Stimulated activated CD8-positive, alpha-beta memory T cell treated with anti-CD3 and anti-CD28 coated beads, Interleukin-12 subunit alpha, Interleukin-12 subunit beta, amount 100 ng/mL, for 4 hours (primary cell): ENCODE measurements around the gene ALCAM.

Experiments
- DNase-seq: peaks from one replicate; pipeline ENCODE4 v3.0.0-alpha.2; 2020; ENCODE audit warnings: low read depth

ALCAM gene

DNA sequence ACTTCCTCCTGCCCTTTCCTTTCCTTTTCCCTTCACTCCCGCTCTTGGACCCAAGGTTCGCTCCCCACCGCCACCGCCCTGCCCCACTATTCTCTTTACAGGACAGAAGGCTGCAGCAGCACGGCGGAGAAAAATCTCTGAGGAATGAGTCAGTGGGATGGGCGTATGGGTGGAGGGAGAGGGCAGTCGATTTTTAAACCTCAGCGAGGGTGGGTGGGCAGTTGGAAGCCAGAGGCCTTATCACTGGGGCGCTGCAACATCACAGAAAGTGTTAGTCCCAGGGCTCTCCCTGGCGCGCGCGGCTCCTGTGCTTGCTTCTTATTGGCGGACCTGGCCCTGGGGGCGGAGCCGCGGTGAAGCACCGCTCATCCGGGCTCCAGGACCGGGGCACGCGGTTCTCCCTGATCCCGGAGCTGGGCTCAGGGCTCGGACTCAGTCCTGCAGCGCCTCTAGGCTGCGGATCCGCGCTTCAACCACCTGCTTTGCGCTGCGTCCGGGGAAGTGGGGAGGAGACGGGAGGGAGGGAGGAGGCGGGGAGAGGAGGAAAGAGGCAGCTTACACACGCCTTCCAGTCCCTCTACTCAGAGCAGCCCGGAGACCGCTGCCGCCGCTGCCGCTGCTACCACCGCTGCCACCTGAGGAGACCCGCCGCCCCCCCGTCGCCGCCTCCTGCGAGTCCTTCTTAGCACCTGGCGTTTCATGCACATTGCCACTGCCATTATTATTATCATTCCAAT, at the start of gene ALCAM:
TSS of gene ALCAM (plus strand) at position 584 of the 737 bp plus-strand sequence.
- DNase-seq: peak; percentile 66

DNA sequence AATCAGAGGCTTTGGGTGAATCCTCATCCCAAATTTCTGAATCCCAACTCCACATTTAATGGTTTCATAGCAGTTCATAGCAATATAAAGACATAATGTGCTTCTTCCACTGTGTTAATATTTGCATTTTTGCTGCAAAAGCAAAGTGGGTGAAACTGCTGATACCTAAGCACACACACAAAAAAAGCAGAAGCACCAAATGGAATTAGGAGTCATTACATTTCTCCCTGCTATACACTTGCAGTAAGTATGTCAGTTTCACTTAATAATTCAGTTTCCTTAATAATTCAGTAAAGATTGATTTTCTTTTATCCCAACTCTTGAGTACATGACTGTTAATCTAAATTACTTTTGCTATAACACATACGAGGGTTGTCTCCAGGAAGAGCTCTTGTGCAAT, 48.9 kb upstream of the ALCAM start:
- no peak for DNase-seq

DNA sequence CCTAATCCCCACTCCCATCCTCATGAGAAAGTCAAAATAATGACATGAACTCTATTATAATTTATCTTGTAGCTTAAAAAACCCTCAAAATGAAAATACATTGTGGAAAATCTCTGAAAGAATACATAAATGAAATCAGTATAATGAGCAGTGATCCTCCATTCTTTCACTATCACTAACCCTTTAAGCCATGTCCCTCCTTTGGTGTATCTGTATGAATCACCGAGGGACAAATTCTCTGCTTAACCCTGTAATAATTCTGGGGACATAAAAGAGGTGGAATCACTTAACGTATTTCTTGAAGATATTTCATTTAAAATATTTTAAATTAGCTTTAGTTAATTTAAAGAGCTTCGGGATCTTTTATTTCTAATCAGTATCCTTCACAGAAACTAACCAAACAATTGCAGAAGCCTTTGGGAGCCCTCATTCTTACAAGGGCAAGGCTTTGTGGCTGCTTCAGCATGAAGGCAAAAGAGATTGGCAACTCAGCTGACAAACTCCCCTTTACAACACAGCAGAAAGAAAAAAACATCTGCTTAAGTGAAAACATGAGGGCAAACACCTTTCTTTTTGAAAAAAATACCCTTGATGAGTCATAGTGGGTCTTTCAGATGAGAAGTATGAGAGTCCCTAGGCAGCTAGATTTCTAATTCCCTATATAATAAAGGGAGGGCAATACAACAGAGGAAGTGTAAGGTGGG, 44.0 kb upstream of the ALCAM start:
- DNase-seq: no peak

DNA sequence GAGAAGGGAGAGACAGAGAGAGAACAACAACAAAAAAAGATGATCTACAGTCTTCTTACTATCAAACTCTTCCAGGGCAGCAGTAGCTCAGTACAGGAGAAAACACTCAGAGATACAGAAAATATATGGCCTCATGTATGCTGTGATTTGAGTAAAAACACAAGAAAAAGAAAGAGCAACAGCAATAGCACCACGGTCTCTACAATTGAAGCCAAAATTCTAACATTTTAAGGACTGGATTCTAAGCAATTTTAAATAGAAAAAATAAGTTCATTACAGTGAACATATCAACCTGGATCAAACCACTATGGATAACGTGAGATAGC, 43.5 kb upstream of the ALCAM start:
- no peak for DNase-seq

DNA sequence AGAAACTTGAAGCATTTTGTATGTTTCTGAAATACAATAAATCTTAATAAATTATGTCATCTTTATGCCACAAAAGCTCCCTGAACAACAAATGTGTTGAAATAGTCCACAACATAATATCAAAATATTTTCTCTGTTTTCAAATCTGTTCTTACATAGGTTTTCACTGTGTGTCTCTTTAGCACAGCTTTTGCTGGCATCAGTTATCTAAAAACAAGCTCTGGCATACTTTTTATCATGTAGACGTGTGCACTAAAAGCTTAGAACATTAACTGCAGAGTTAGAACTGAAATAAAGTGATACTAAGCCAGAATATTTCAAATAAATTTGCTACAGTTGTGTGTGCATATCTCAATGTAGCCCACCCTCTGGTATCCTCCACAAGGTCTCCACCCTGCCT, 41.8 kb upstream of the ALCAM start:
- no peak for DNase-seq

DNA sequence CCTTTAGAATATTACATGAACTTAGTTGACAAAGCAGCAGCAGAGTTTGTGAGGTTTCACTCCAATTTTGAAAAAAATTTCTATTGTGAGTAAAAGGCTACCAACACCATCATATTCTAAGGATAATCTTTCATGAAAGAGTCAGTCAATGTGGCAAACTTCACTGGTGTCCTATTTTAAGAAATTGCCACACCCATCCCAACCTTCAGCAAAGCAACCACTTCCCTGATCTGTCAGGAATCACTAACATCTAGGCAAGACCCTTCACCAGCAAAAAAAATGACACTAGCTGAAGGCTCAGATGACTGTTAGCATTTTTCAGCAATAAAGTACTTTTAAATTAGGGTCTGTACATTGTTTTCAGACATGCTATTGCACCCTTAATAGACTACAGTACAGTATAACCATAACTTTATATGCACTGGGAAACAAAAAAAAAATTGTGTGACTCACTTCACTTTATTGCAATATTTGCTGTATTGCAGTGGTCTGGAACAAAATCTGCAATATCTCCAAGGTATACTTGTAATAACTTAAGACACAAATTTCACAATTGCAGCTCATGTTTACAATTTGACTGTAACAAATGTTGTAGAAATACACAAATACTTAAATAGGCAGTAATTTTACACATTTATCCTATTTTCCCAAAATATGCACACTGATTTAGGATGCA, 38.9 kb upstream of the ALCAM start:
- no peak for DNase-seq

DNA sequence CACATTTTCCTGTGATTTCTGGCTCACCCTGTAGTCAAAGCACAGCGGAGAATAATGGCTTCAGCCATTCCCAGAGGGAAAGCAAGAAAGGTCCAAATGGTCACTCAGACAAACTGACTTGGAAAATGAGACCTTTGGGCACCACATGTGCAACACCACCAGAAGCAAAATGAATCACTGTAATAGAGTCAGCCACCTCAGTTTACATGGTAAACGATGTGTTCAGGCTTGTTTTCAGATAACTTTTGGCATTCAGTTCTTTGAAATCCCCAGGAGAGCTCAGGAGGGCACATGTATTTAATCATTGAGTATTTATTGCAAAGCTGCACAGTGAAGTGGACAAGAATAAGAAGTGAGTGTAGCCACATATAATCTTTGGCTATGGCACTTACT, 38.4 kb upstream of the ALCAM start:
- no peak for DNase-seq

DNA sequence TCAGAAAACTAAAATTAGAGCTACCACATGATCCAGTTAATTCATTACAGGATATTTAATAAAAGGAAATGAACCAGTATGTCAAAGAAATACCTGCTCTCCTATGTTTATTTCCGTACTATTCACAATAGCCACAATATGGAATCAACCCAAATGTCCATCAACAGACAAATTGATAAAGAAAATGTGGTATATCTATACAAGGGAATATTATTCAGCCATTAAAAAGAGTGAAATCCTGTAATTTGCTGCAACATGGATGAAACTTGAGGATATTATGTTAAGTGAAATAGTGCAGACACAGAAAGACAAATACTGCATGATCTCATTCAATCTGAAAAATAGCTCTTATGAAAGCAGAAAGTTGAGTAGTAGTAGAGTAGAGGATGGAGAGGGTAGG, 33.7 kb upstream of the ALCAM start:
- no peak for DNase-seq

DNA sequence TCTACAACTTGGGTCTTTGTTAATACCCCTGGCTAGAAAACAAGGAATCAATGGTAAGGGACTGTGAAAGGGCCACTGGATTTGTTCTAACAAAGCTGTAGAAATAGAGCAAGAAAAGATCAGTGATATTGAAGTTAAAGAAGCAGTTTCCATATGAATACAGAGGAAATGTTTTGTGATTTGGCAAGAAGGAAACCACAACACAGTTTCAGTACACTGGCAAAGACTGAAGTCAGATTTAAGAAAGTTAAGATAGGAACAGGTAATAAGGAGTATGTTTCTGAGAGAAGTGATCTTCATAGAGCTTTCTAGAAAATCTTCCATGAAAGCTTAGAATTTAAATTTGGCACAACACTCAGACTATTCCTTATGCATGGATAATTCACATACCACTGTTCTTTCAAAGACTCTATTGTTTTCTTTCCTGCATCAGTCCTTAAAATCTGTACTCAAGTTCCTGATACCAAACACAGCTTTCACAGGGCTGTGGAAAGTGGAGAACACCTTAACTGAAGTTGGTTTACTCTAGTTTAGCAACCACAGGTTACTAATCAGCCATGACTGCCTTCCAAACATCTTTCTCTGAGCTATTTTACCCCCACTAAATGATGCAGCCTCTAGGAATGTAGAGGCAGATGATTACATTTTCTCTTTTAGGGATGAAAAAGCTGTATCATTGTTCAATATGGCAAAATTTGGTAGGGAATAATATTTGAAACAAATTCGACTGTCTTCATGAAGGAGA, 32.4 kb upstream of the ALCAM start:
- DNase-seq: no peak

DNA sequence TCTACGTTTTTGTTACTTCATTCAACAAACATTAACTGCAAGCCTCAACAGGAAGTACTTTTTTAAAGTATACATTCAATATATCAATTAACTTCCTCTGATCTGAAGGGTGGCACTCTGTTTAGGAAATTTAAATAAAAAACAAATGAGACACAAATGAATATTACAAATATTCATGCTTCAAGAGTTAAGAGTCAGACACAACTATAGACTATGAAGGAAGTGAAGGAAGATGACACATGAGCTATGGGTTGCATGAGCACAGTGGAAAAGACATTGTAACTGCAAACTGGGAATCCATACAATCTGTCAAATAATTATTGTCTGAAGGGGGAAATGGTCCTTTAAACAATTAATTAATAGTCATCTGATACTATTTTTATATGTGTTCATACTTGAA, 26.8 kb upstream of the ALCAM start:
- DNase-seq: no peak

DNA sequence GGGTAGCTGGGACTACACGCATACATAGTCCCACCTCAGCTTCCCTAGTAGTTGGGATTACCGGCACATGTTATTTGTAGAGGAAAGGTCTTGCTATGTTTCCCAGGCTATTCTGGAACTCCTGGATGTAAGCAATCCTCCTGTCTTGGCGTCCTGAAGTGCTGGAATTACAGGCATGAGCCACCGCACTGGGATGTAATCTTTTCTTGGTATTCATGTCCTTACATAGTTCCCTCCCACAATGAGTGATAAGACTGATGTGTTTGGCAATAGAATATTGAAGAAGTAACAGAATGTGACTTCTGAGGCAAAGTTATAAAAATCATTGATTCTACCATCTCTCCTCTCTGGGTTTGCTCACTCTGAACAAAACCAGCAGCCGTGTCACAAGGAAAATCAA, 22.7 kb upstream of the ALCAM start:
- DNase-seq: no peak

DNA sequence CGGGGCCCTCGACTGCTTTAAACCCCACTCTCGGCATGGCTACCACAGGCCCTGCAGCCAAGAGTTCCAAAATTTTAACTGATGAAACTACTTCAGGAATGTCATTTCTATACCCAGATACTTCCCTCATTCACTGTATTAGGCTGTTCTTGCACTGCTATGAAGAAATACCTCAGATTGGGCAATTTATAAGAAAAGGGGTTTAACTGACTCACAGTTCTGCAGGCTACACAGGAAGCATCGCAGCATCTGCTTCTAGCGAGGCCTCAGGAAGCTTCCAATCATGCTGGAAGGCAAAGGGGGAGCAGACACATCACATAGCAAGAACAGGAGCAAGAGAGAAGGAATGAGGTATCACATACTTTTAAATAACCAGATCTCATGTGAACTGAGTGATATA, 21.6 kb upstream of the ALCAM start:
- DNase-seq: no peak

DNA sequence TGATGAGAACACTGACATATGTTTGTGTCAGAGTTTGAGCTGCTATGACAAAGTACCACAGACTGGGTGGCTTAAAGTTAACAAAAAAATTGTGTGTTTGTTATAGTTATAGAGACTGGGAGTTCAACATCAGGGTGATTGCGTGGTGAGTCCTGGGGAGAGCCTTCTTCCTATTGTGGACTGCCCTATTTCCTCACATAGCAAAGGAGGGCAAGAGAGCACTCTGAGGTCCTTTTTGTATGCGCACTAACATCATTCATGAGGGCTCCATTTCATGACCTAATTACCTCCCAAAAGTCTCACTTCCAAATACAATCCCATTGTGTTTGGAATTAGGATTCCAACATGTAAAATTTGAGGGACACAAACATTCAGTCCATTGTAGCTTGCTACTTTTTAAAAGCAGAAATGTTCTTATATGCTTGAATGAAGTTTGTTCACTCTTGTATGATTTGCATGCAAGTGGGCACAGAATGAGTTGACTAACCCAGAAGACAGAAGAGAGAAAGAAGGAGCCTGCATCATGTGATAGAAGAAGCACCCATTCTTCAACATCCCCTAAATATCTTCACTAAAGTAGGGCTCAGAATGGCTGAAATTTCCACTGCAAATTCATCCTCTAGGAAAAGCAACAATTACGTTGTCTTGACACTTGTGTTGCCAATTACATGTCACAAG, 18.9 kb upstream of the ALCAM start:
- DNase-seq: no peak

DNA sequence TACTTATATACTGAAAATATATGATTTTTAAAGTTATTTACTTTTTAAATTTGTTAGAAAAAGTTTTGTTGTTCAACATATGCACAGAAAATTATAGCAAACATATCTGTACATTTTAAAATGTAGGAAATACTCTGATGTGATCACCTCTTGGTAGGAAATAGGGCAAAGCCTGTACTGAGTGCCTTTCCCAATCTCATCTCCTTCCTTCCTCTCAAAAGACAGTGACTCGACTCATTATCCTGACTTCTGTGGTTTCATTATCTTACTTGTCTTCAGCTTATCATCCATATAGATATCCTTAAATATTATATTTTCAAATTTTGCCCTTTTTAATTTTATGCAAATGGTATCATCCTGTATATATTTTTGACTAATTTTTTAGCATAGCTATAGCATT, 18.4 kb upstream of the ALCAM start:
- no peak for DNase-seq

DNA sequence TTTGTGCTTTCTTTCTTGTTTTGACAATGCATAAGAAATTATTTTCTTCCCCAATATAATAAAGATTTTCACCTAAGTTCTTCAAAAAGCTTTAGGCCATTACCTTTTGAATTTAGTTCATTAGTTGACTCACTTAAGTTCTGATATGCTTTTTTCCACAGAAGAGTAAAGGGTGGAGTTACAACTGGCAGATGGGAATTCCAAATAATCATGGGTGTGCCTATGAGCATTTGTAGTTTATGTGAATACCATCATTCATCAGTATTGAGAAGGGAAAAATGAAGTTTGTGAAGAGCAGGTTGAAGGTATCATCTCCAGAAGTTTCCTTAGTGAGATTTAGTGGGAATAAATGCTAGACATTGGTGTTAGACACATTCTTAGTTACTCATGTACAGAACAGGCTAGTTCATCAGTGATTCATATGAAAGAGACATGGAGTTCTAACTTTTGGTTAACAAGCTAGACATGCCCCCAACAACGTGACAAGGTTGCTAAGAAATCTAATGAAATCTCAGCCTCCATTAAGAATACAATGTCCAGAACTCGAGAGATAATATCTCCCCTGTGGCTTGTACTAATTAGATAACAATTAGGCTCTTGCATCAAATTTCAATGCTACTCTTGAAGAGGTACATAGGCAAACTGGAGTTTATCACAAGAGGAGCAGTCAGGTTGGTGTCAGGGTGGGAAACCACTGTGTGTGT, 16.9 kb upstream of the ALCAM start:
- DNase-seq: no peak

DNA sequence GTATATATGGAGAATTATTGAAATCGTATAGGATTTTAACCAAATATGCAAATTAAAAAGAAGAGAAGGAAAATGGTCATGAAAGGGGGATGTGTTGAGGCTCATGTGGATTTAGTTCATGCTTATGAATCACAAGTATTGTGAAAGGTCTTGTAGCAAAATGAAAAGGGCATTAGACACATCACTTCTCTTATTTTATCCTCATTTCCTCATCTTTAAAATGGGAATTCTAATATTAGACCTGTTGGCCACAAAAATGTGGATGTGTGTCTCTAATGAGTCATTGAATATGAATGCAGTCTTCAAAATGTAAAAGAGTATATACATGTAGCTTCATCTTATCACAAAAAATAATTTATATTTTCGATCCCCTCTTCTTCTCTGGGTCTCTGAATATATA, 14.9 kb upstream of the ALCAM start:
- DNase-seq: no peak

DNA sequence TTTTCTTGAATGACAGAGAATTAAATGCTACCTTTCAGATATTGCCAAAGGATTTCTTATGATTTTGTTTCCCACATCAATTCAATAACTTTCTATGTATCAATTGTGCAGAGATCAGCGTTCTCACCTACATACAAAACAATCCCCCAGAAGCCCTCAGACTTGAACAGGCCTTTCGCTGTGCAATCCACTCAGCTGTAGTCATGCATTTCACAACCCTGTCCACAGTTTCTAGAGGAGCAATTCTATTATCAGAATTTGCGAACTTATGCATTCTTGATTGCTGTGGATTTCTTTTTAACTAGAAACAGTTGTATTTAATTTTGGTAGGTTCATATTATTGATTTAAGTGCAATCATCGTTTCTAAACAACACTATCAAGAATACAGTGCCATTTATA, 13.7 kb upstream of the ALCAM start:
- no peak for DNase-seq

DNA sequence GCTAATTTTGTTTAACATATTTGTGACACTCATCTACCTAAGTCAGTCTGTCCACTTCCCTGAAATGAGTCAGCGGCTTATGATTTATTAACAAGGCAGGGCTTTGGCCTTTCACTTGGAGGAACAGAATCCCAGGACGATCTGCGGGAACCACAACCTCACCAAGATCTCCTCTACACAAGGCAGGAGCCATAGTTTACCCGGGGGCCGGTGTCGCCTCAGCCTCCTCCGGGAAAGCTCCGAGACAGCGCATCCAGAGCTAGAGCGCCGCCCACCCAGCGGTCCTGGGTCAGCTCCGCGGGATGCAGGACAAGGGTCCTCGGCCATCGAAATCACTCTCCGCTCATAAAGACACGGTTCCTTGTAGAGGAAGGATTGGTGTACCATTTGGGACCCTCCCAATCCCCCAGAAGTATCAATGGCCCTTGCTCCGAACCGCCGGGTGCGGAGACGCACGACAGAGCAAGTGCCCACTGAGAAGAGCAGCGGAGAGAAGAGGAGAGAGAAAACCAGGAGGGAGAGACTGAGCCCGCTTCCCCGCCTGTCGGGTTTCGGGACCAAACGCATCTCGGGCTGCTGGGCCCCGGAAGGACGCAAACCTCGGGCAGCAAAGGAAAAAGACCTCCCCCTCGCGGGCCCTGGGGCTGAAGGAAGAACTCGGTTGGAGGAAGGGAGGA, 13.1 kb upstream of the ALCAM start:
- DNase-seq: no peak

DNA sequence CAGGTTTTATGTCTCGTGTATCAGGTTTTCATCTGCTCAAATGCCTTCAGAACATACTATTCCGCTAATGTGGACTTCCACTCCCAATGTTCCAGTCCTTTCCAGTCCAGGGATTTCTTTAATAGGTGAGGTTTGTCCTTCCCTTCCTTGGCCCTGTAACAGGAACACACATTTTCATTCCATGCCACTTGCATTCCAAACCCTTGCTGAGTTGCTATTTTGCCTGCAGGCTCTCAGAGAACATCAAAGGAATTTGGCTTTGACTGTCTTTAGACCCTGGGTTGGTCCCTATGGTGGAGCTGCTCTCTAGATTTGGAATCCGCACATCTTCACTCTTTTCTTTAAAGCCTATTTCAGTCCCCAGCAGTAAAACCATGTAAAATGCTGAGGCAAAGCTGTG, 12.3 kb upstream of the ALCAM start:
- no peak for DNase-seq

DNA sequence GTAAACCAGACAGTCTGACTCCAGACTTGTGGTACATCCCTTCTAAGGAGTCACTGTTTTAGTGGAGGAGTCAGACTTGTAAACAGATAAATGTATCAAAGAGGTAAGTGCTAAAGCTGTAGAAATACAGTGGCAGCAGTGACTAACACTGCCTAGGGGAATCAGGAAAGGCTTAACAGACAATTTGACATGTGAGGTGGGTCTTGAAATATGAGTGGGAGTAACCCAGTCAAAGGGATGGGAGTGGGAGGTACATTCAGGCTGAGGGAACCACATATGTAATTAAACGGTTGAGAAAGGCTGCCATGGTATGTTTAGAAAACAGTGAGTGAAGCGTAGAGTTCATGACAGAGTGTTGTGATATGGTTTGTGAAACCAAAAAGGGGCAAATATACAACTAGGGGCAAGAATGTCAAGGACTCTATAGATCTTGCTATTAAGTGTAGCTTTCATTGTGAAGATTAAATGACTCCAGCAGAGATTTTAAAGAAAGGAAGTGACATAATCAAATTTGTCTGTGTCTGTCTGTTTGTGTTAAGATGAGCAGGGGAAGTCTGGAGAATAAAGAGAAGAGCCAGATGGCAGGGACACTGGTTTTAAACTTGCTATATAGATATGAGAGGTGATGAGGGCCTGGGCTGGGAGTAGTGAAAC, 11.2 kb upstream of the ALCAM start:
- DNase-seq: no peak

DNA sequence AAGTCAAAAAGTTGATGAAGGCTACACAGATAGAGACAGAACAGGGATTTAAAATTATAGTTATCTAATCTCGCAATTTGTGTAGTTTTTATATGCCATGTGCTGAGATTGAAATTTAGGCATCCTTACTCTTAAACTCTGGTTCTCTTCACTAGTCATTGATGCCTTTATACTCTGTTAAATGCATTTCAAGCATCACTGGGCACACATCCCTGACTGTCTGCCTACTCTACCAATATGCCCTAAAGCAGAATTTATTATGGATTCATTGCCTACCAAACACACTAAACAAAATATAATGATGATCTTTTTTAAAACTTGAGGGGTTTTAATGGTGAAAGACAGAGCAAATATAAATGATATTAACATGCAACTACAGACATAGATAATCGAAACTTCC, 10.3 kb upstream of the ALCAM start:
- DNase-seq: no peak
